HG02610 (cell line): ENCODE results near the gene RASSF3.
"Not testable (repeated sequence)": the region's sequence is repeated elsewhere in the genome, so short reads cannot be mapped to it uniquely, and the experiment has no call there.

Source experiments
- ATAC-seq: cut with Tn5 transposase; IDR thresholded peaks from one replicate; pipeline ENCODE4 v1.9.1; 2021; ENCODE audit warnings: mild to moderate bottlenecking, moderate library complexity; ENCODE audit not compliant: unreplicated experiment

Gene RASSF3

DNA sequence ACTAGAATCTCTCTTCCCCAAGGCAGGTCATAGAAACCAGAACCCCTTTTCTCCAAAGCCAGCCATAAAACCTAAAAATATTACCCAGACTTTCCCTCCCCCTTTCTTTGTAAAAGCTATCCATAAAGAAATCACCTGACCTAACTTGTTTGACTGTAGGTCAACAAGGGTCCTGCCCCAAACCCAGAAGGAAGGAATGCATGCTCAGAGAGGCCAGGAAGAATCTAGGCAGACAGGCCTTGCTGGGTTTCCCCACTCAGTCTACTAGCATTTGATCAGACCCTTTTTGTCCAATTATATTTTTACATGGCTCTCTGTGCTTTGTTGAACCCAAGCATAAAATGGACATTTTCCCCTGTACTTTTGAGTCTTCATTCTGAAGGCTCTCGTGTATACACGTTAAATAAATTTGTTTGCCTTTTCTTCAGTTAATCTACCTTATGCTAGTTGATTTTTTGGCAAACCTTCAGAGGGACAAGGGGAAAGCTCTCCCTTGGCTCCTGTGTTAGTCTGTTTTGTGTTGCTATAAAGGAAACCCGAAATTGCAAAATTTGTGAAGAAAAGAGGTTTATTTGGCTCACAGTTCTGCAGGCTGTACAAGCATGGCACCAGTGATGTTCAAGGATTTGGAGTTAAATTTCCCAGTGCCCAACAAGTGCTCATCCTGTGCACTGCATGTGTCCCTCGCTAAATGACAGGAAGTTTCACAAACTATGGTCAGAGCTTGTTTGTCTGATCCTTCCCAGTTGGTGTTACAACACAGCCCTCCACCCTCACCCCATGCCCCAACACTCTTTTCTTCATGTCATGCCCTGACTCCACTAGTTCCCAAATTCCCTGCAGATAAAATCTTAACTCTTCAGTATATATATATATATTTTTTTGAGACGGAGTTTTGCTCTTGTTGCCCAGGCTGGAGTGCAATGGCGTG, 14.2 kb upstream of the RASSF3 start:
- no peak for ATAC-seq

DNA sequence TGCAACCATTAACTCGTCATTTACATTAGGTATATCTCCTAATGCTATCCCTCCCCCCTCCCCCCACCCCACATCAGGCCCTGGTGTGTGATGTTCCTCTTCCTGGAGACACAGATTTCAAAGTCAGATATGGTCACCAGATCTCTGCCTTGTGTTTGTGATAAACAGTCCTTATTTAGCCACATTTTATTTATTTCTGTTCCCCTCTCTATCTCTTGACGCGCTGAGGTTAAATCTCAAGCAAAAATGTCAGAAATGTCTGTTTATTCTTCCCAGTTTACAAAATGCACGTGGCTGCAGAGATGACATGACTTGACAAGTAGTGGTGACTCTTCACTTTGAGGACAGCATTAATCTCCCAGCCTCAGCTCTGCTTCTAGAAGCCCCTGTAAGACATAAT, 11.5 kb upstream of the RASSF3 start:
- ATAC-seq, result no peak

DNA sequence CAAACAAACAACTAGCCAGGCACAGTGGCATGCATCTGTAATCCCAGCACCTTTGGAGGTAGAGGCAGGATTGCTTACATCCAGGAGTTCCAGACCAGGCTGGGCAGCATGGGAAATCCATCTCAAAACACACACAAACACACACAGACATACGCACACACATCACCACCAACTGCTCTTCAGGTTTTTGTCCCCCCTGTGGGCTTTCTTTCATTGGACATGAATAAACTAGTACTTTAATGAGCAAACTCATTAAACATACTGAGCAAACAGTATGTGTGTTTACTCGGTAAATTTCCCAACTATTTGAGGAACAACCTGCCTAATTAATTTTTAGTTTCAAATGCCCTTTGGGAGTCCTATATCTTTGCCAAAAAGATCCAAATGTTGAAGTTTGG, 10.1 kb upstream of the RASSF3 start:
- ATAC-seq, result no peak

- no peak for ATAC-seq
Observed at GRCh38 chr12:64603183-64603841, 7.0 kb upstream of the RASSF3 start.

GRCh38 chr12:64608901-64609535, 1.3 kb upstream of the RASSF3 start:
- ATAC-seq, result peak; percentile 20

- ATAC-seq, result no peak
Observed at GRCh38 chr12:64609536-64610078, 688 bp upstream of the RASSF3 start.

DNA sequence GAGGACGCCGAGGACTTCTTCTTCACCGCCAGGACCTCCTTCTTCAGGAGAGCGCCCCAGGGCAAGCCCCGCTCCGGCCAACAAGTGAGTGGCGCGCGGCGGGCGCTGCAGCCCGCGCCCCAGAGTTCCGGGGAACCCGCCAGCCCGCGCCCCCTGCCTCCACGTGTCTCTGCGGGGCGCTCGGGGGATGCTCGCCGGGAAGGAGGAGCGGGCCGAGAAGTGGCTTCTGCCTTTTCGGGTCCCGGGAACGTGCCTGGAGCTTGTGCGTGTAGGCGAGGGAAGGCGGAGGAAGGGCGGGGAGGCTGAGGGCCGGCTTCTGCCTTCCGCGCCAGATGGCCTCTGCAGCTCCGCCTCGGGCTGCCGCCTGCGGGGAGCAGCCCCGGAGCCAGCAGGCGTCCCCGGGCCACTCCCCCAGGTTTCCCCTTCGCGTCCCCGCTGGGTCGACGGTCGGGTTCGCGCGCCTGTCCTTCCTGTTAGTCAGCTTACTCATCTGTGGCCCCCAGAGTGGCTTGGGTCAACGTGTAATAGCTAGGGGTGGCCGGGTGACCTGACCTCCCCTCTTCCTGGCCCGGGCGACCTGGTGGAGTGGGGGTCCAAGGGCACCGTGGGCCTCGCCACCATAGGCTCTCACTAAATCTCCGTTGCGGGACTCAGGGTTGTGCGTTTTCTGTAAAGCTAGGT, 505 bp downstream of the RASSF3 start:
- ATAC-seq, result peak; percentile 50

- no peak for ATAC-seq
Observed at GRCh38 chr12:64611341-64612284, 1.3 kb downstream of the RASSF3 start.

DNA sequence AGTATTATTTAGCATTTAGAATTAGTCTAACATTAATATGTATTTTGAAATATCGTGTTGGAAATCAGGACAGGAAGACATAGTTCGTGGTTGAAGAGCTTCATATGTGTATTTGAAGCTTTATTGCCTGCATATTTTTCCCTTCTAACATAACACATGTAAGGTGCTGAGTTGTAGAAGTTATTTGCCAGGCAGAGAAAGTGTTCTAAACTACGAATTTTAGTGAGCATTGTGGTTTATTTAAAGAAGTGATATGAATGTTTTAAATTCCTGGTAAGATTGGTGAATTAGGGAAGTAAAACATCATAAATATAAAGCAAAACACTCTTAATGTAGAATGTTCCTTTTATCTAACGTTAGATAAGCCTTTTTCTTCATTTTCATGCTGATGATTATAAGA, 2.5 kb downstream of the RASSF3 start:
- no peak for ATAC-seq

GRCh38 chr12:64613775-64614398, 3.6 kb downstream of the RASSF3 start:
- not testable (repeated sequence) for ATAC-seq

DNA sequence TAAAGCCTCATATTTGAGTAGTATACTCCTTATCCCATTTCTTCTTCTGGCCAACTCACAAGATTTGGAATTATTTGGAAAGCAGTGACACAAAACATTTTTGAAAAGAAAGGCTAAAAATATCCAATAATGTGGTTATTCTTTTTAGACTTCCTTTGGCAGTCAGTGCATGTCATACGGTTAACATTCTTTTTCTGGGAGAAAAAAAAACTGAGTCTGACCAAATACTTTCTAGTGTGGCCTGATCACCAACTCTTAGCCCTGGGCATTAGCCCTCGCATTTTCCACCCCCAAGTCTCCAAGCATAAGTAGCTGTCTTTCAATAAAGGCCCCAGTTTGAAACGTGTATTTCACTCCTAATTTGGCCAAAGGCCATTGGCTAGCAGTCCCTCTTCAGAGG, 5.9 kb downstream of the RASSF3 start:
- ATAC-seq, result no peak

DNA sequence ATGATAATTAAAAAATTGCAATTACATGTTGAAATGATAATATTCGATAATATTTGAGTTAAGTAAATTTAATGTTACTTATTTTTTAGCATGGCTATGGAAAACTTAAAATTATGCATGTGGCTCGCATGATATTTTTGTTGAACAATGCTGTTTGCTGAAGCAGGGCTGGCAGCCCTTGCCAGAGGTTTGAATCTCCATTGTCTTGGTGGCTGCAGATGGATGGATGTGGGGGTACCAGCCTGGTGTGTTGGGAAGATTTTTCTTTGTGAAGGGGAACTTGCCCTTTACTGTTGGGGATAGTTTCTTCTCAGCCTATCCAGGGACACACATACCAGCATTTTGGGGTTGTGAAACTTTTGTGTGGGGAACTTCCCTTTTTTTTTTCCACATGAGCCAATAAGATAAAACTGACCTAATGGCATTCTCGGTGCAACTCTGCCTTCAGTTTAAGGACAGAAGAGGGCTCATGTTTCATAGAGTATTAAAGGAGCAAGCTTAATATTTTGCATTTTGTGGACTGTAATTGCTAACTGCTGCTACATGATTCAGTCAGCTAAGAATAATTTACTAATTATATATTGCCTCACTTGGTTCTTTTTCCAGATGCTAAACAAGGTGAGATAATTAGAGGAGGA, 8.8 kb downstream of the RASSF3 start:
- ATAC-seq, result peak; percentile 50

- peak; percentile 63 for ATAC-seq
Observed at GRCh38 chr12:64621257-64621942, 11.1 kb downstream of the RASSF3 start.

- ATAC-seq, result no peak
Observed at GRCh38 chr12:64624035-64624434, 13.7 kb downstream of the RASSF3 start.

- peak; percentile 58 for ATAC-seq
Observed at GRCh38 chr12:64625243-64626077, 15.2 kb downstream of the RASSF3 start.

DNA sequence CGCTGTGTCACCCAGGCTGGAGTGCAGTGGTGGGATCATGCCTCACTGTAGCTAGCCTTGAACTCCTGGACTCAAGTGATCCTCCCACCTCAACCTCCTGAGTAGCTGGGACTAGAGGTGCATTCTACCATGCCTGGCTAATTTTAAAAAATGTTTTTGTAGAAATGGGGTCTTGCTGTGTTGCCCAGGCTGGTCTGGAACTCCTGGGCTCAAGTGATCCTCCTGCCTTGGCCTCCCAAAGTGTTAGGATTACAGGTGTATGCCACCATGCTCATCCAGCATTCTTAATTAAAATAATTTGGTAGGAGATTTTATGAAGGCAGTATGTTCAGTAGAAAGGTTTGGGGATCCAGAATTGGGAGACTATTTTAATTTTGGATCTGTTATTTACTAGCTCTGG, 16.3 kb downstream of the RASSF3 start:
- not testable (repeated sequence) for ATAC-seq

DNA sequence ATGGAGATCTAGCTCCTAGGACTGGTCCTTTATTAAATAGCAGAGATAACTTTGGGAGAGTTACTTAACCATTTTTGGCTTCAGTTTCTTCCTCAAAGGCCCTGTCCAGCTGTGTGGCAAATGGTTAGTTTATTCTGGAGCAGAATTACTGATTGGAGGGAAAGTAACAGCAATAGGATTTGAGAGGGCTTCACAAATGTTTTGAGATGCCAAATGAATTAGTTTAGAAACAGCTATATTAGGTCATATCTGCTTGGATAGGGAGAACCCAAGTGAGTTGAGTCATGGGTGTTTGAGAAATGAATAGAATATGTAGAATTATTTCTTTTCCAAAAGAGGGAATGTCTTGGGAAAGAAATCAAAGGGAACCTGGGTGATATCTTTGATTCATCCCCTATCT, 17.5 kb downstream of the RASSF3 start:
- ATAC-seq, result no peak
